GM21423 (cell line): Measurements from ENCODE around the gene CPAMD8.
"Not testable (repeated sequence)": the region's sequence is repeated elsewhere in the genome, so short reads cannot be mapped to it uniquely, and the experiment has no call there.

ENCODE experiments used
- ATAC-seq: cut with Tn5 transposase; IDR thresholded peaks from one replicate; pipeline ENCODE4 v1.9.1; 2021; ENCODE audit warnings: mild to moderate bottlenecking, moderate library complexity; ENCODE audit not compliant: unreplicated experiment

Gene CPAMD8

GRCh38 chr19:16878181-16878965 lies 148.2 kb downstream of the CPAMD8 start:
- no peak for ATAC-seq

- no peak for ATAC-seq
Measured at GRCh38 chr19:16877581-16877980, 149.0 kb downstream of the CPAMD8 start.

- ATAC-seq, result no peak
Measured at GRCh38 chr19:16876904-16877361, 149.7 kb downstream of the CPAMD8 start.

- ATAC-seq, result no peak
Measured at GRCh38 chr19:16875584-16876555, 150.7 kb downstream of the CPAMD8 start.

DNA sequence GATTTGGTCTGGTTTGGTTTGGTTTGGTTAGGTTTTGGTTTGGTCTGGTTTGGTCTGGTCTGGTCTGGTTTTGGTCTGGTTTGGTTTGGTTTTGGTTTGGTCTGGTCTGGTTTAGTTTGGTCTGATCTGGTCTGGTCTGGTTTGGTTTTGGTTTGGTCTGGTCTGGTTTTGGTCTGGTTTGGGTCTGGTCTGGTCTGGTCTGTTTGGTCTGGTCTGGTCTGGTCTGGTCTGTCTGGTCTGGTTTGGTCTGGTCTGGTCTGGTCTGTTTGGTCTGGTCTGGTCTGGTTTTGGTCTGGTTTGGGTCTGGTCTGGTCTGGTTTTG lies 151.7 kb downstream of the CPAMD8 start:
- not testable (repeated sequence) for ATAC-seq

DNA sequence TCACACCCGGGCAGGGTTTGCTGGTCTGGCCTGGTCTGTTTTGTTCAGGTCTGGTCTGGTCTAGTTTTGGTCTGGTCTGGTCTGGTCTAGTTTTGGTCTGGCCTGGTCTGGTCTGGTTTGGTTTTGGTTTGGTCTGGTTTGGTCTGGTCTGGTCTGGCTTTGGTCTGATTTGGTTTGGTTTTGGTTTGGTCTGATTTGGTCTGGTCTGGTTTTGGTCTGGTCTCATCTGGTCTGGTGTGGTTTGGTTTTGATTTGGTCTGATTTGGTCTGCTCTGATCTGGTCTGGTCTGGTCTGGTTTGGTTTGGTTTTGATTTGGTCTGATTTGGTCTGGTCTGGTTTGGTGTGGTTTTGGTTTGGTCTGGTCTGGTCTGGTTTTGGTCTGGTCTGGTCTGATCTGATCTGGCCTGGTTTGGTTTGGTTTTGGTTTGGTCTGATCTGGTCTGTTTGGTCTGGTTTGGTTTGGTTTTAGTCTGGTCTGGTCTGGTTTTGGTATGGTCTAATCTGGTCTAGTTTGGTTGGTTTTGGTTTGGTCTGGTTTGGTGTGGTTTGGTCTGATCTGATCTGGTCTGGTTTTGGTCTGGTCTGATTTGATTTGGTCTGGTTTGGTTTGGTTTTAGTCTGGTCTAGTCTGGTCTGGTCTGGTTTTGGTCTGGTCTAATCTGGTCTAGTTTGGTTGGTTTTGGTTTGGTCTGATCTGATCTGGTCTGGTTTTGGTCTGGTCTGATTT lies 152.2 kb downstream of the CPAMD8 start:
- no peak for ATAC-seq

DNA sequence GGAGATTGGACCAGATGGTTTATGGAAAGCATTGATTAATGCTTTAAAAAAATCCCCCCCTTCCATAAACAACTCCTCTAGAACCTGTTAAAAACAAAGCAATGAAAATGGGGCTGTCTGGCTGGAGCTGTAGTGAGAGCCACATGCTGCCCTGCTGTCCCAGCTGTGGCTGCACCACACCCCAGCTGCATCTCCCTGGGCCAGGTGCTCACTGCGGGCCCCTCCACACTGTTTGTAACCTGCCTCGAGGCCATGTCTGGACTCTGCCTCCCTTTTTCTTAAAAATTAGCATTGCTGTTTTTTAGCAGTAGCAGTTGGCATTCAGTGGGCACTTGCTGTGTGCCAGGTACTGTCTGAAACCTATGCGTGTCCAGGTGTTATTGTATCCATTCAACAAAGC lies 153.0 kb downstream of the CPAMD8 start:
- no peak for ATAC-seq

DNA sequence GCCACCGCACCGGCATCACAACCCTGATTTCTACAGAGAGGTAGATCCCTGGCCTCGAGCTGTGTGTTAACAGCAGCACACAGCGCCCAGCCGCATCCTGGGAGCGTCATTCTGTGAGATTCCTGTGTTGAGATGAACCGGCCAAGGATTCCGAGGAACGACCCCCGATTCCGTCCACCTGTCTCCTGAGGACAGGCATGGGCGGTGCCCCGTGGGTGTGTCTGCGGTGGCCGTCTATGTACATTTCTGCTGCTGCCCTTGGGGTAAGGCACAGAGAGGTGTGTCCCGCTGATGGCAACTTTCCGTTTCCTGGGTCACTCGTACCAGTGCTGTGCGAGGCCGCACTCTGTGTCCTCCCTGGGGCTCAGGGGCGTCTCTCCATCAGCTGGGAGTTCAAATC lies 153.9 kb downstream of the CPAMD8 start:
- no peak for ATAC-seq

DNA sequence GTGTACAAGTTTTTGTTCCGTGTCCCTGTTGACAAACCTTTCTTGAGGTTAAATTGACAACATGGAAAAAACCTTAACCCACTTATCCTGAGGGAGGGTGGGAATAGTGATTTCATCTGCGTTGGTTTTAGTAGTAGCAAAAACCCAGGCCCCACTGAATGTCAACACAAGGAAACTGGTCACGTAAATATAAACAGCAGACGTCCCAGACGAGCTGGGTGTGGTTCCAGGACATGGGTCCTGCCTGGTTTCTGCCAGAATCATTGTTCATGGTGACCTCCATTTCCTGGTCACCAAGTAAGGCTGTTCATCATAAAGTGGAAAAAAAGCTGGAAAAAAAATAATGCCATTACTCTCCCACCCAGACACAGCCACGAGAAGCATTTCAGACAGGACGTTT lies 154.7 kb downstream of the CPAMD8 start:
- ATAC-seq, result no peak

GRCh38 chr19:16869331-16869972 lies 157.2 kb downstream of the CPAMD8 start:
- no peak for ATAC-seq

DNA sequence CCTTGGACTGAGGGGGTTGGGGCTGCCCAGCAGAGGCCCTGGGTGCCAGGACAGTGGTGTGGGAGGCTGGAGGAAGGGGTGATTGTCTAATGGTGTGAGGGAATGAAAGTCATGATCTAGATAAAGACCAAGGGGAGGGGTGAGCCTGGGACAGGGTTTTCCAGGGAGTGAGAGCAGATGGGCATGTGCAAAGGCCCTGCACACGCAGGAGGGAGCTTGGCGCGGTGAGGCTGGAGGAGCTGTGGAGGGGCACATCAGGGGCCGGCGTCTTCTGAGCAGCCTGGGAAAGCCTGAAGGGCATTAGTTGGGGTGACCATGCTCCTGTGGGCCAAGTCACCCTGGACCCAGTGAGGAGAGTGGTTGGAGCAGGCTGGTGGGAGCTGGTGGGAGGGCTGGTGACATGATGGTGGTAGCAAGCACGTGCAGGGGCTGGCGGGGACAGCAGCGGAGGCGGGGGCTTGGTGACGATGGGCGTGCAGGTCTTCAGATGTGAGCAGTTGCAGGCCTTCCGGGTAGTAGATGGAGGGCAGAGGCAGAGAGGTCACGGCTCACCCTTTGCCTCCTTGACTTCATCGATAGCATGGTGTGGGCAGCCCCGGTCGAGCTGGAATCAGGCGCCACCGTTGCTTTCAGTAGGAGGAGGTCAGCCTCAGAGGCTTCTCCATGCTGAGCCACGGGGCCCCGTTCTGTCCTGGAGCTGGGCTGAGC lies 158.0 kb downstream of the CPAMD8 start:
- no peak for ATAC-seq

DNA sequence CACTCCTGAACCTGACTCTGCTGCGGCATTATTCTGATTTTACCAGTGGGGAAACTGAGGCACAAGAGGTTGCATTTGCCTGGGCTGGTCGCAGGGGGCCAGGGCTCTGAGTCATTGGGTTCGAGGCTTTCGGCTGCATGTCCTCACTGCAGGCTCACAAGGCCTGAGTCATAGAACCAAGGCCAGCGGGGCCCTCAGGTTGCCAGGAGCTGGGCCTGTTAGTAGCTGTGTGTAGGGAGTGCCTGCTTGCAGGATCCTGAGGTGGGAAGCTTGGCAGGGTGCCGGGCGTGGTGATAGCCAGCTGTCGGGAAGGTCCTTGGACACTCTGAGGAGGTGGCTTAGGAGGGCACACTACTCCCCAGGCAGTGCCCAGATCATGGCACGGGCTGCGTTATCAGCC lies 159.4 kb downstream of the CPAMD8 start:
- ATAC-seq, result no peak

DNA sequence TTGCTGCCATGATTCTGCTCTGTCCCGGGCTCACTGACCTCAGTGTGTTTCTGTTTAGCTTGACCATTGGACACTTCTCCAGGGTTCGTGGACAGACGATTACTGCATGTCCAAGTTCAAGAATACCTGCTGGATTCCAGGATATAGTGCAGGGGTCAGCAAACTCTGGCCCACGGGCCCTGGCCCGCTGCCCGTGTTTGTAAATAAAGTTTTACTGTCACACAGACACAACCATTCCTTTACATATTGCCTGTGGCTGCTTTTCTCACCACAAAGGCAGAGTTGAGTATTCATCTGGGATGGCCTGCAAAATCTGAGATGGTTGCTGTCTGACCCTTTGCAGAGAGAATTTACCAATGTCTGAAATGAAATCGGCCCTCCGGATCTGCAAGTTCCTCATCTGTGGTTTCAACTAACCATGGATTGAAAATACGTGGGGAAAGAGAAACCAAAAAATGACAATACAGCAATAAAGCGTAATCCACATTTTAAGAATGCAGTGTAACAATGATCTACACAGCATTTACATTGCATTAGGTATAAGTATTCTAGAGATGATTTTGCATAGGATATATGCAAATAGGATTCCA lies 163.7 kb downstream of the CPAMD8 start:
- no peak for ATAC-seq

- ATAC-seq, result no peak
Measured at GRCh38 chr19:16861834-16862233, 164.8 kb downstream of the CPAMD8 start.

DNA sequence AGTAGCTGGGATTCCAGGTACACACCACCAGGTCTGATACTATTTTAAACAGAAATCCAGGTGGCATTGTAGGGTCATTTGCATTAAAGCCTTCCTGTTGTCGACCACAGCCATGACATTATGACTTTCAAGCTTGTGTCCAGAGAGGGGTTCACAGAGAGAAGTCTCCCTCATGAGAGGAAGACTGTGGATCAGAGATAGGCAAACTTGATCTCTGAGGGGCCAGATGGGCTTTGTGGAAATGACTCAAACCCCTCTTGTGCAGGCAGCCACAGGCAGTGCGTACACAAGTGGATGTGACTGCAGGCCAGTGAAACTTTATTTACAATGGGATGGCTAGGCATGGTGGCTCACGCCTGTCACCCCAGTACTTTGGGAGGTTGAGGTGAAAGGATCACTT lies 165.6 kb downstream of the CPAMD8 start:
- no peak for ATAC-seq

- ATAC-seq, result no peak
Measured at GRCh38 chr19:16860118-16860517, 166.5 kb downstream of the CPAMD8 start.

DNA sequence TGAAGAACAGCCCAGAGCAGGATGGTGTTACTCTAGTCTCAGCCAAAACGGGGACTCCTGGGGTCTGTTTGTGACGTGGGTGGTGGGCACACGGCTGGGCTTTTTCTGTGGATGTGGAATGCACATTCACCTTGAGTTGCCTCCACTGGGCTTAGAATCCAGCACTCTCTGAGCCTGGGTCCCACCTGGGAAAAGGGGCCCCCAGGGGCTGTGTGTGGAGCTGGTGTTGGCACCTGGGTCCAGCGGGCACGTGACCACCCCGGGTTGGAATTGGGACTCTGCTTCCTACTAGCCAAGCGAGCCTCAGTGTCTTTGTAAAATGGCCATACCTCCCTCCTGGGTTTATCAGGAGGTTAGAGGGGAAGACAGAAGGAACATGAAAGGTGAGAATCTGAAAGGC lies 167.0 kb downstream of the CPAMD8 start:
- no peak for ATAC-seq

- ATAC-seq, result no peak
Measured at GRCh38 chr19:16856091-16856490, 170.5 kb downstream of the CPAMD8 start.

- ATAC-seq, result no peak
Measured at GRCh38 chr19:16853066-16853465, 173.5 kb downstream of the CPAMD8 start.
